Inflammatory macrophage (primary cell): Measurements from ENCODE around the gene NCKAP5.

ENCODE experiments used
- DNase-seq, 2 donors: peaks; one replicate each; pipeline ENCODE4 v3.0.0-alpha.2; 2020 to 2022

Gene NCKAP5

GRCh38 chr2:133420788-133421187 lies 147.5 kb downstream of the NCKAP5 start:
- no peak for DNase-seq

DNA sequence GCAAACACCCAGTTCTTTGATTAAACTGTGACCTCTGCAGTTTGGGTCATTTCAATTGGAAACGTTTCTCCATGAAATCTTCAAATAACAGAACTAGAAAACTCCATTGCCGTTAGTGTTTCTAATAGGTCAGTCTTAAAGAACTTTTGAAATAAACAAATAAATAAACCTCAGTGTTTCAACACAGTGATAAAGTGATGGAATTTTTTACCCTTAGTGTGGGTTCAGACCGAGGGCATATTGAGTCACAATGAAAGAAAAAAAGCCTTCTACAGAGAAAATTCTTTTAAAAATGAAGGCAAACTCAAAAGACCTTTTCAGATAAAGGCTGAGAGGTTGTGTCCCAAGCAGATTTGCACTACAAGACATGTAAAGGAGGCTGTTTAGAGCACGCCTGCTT lies 149.6 kb downstream of the NCKAP5 start:
- DNase-seq = no peak

DNA sequence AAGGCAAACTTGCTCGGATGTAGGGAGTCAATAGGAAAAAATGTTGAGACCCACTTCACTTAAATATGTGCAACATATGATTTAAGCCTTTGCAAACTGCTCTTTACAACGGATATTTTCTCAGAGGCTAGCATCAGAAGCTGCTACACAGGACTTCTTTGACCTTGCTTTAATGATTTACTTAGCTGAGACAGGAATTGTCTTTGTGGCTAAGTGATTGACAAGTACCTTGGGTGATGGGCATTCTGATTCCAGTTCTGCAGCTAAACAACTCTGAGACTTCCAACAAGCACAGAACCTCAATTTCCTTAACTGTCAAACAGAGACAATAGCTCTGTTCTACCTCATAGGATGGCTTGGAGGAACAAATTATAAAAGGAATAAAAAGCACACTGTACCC lies 150.2 kb downstream of the NCKAP5 start:
- DNase-seq = no peak

GRCh38 chr2:133417415-133417814 lies 150.8 kb downstream of the NCKAP5 start:
- DNase-seq = no peak

DNA sequence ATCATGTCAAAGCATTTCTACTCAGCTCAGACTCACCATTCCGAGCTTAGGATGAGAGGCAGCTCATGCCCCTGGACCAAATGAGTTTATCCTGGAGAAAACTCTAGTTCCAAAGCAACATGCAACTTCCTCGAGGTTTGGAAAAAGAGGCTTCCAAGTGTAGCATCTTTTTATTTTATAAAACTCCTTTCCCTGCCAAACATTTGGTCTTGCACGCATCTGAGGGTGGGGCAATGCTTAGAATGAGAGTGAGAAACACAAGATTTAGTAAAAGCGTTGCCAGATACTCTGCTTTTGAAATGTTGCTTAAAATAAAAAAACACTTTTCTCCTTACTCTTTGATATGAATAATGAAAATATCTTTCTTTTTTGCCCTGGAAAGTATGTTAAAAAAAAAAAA lies 151.5 kb downstream of the NCKAP5 start:
- no peak for DNase-seq

GRCh38 chr2:133416146-133416545 lies 152.1 kb downstream of the NCKAP5 start:
- no peak for DNase-seq

DNA sequence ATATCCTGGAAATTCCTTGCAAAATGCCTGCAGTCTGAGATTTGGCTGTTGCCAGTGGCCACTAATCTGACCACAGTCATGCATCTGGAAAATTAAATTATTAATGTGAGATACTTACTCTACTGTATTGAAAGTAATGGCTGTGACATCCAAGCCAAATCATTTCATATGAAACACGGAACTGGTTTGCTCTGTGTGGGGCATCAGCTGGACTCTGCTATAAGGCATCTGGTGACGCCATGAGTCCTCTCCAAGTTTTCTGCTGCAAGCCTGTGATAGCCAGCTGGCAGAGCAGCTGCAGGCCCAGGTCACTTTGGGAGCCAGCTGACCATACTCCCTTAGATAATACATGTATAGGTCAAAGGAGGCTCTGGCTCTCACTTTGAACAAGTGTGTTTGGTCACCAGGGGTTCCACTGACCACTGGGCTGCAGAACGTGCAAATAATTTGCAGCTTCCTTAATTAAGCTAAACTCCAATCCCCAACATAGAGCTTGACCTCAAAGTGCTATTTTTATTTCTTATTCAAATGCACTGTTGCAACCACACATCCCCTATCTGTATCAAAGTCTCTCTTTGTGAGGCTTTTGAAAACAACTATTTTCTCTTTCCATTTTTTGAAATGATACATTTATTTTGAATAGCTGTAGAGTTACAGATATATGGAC lies 152.9 kb downstream of the NCKAP5 start:
- DNase-seq = no peak

GRCh38 chr2:133414486-133415209 lies 153.6 kb downstream of the NCKAP5 start:
- DNase-seq = no peak

- DNase-seq = no peak
These were observed 154.4 kb downstream of the NCKAP5 start for GRCh38 chr2:133413863-133414262.

GRCh38 chr2:133412694-133413093 lies 155.6 kb downstream of the NCKAP5 start:
- DNase-seq = no peak

DNA sequence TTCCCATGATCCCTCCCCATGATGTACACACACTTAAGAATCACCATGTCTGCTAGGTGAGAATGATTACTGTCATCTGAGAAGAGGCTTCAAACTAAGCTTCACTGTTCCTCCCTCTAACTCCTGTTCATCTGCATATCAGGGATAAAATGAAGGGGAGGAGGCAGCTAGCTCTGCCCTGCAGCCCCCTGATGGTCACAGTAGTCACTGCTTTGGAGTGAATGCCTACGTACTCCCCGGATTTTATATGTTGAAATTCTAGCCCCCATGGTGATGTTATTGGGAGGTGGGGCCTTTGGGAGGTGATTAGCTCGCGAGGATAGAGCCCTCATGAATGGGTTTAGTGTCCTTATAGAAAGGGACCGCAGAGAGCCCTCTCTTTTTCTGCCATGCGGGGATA lies 156.4 kb downstream of the NCKAP5 start:
- DNase-seq = no peak

- DNase-seq = no peak
These were observed 157.2 kb downstream of the NCKAP5 start for GRCh38 chr2:133411101-133411500.

- DNase-seq = no peak
These were observed 158.5 kb downstream of the NCKAP5 start for GRCh38 chr2:133409581-133410285.

DNA sequence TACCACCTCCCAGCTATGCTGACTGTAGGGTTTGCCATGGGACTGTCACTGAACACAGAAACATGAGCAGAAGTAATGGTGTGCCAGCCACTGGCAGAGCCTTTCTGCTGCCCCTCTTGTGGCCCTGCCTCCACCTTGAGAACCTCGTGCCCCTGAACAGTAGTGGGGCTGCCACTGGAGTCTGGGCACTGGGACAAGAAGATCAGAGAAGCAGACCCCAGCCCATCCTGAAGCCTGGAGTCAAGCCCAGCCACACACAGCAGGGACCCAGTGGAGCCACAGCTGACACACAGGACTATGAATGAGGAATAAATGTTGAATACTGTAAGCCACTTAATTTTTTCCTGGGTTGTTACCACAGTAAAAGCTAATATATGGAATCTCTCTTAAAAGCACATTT lies 159.6 kb downstream of the NCKAP5 start:
- DNase-seq = no peak

- DNase-seq = no peak
These were observed 160.9 kb downstream of the NCKAP5 start for GRCh38 chr2:133407341-133407740.

- no peak for DNase-seq
These were observed 163.0 kb downstream of the NCKAP5 start for GRCh38 chr2:133405252-133405651.

GRCh38 chr2:133400411-133400810 lies 167.9 kb downstream of the NCKAP5 start:
- DNase-seq = no peak

DNA sequence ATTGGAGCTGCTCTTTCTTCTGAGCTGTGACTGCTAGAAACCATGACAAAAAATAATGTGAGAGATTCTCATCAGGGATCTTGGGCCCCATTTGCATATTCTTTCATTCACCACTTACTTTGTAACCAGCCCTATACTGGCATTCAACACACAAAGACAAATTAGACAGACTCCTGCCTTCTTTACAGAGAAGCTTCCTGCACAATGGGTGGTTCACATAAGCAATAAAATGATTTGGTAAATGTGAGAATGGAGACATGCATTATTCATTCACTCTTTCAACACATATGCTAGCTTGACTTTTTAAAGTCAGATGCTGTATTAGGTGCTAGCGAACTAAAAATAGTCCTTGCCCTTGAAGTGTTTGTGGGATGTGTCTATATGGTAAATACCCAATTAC lies 174.4 kb downstream of the NCKAP5 start:
- DNase-seq = no peak

DNA sequence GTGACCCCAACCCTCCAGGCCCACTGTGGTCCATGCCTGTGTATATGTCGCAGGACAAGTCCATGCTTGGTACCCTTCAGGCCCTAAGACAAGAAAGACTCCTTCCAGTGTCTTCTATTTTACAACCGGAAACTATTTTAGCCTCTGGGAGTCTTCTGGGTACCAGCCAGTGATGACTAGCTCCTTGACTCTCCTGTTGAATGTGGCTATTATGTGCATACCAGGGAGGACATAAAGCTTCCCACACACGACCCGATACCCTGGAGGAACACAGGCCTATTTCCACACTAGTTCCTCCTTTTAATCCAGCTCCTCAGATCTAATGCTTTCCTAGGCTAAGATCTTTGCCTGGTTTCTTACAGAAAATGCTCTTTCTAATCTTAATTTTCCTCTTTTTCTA lies 178.1 kb downstream of the NCKAP5 start:
- no peak for DNase-seq

DNA sequence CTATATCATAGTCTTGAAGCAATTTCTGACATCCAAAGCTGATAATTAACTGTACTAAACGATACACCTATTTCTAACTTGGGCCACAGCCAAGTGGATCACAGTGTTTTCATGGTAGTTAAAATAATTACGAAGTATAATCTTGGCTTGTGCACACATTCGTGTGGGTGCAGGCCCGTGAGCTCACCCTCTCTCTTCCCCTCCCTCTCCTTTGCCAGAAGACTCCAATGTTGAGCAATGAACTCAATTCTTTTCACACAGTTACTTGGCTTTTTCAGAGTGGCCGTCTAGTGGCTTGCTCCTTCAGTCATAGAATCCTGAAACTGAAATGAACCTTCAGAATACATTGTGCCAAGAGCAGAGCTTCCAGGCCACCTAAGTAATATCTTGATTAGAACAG lies 178.7 kb downstream of the NCKAP5 start:
- no peak for DNase-seq

DNA sequence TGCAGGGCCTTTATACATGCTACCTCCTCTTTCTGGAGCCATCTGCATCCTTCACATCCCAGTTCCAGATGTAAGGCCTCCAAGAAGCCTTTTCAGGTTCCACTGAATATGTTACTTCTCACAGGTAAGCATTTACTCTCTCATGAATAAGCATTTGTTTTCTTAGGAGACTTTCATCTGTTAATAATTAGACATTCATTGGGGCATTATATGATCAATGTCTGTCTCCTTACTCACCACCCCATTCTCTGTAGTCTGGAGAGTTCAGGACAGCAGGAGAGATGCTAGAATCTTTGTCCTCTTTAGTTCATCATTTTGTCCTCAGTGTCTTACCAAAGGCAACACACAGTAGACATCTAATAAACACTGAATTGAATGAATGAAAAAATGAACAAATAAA lies 185.7 kb downstream of the NCKAP5 start:
- DNase-seq = no peak

DNA sequence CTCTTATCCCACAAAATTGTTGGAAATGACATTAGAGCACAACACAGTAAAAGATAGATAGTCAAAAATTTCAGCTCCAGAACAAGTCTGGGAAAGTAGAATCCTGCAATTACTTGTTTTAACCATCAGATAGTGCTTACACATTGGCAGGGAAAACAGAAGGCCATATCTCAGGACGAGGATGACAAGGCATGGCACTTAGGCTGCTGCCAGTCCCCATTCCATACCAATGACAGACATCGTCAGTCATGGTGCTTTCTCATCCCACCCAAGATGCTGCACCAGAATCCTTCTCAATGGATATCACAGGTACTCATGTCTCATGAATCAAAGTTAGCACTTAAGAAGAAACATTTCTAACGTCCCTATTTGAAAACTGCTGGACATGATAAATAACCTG lies 187.3 kb downstream of the NCKAP5 start:
- no peak for DNase-seq

GRCh38 chr2:133378928-133379549 lies 189.2 kb downstream of the NCKAP5 start:
- DNase-seq = no peak

- no peak for DNase-seq
These were observed 189.9 kb downstream of the NCKAP5 start for GRCh38 chr2:133378386-133378785.
